Activated effector memory CD4-positive, alpha-beta T cell treated with anti-CD3 and anti-CD28 coated beads, Interleukin-2, amount 50 U/mL, for 16 hours (primary cell): ENCODE results near the gene RAB36.

Source experiments
- DNase-seq: peaks from one replicate; pipeline ENCODE4 v3.0.0-alpha.2; 2020

Gene RAB36

GRCh38 chr22:23184100-23184763 lies 39.0 kb downstream of the RAB36 start:
- no peak for DNase-seq

- no peak for DNase-seq
Measured at GRCh38 chr22:23184764-23185113, 39.5 kb downstream of the RAB36 start.

GRCh38 chr22:23187211-23187610 lies 41.9 kb downstream of the RAB36 start:
- DNase-seq: no peak

- DNase-seq: no peak
Measured at GRCh38 chr22:23187871-23188700, 42.8 kb downstream of the RAB36 start.

- no peak for DNase-seq
Measured at GRCh38 chr22:23190526-23190925, 45.2 kb downstream of the RAB36 start.

- no peak for DNase-seq
Measured at GRCh38 chr22:23192133-23192532, 46.9 kb downstream of the RAB36 start.

- no peak for DNase-seq
Measured at GRCh38 chr22:23192558-23192957, 47.3 kb downstream of the RAB36 start.

- no peak for DNase-seq
Measured at GRCh38 chr22:23193196-23193827, 48.0 kb downstream of the RAB36 start.

- no peak for DNase-seq
Measured at GRCh38 chr22:23193882-23194281, 48.6 kb downstream of the RAB36 start.

- DNase-seq: no peak
Measured at GRCh38 chr22:23196165-23196564, 50.9 kb downstream of the RAB36 start.

- DNase-seq: no peak
Measured at GRCh38 chr22:23197836-23198235, 52.6 kb downstream of the RAB36 start.

GRCh38 chr22:23199159-23199558 lies 53.9 kb downstream of the RAB36 start:
- DNase-seq: no peak

- DNase-seq: no peak
Measured at GRCh38 chr22:23200898-23201297, 55.6 kb downstream of the RAB36 start.

GRCh38 chr22:23202812-23203451 lies 57.7 kb downstream of the RAB36 start:
- DNase-seq: no peak

- no peak for DNase-seq
Measured at GRCh38 chr22:23203452-23204124, 58.3 kb downstream of the RAB36 start.

- DNase-seq: no peak
Measured at GRCh38 chr22:23204125-23204488, 58.8 kb downstream of the RAB36 start.

GRCh38 chr22:23204541-23205157 lies 59.4 kb downstream of the RAB36 start:
- DNase-seq: no peak

- DNase-seq: no peak
Measured at GRCh38 chr22:23205339-23206049, 60.2 kb downstream of the RAB36 start.

GRCh38 chr22:23206915-23207314 lies 61.6 kb downstream of the RAB36 start:
- no peak for DNase-seq

- DNase-seq: no peak
Measured at GRCh38 chr22:23207729-23208393, 62.6 kb downstream of the RAB36 start.

- DNase-seq: no peak
Measured at GRCh38 chr22:23210428-23211170, 65.3 kb downstream of the RAB36 start.
